Epithelial cell of esophagus (primary cell): Measurements from ENCODE around the gene GGA1.
A peak's percentile ranks its signal among the peaks of the same experiment; 100 is the strongest.
"Not testable (repeated sequence)": the region's sequence is repeated elsewhere in the genome, so short reads cannot be mapped to it uniquely, and the experiment has no call there.

Experiments
- DNase-seq: peaks from one replicate; pipeline ENCODE4 v3.0.0; 2010; ENCODE audit warnings: low read depth
- H3K4me3 ChIP-seq: 2 replicates; pipeline ENCODE4 v1.5.1; 2011; ENCODE audit warnings: mild to moderate bottlenecking, low read length, control low read depth
- TF ChIP-seq, protein P1 (sequence below): IDR thresholded peaks from 2 replicates; pipeline ENCODE4 v1.5.1; 2011; ENCODE audit warnings: low read depth, mild to moderate bottlenecking, low read length, control low read depth, inconsistent platforms; ENCODE audit not compliant: insufficient read depth; ENCODE audit errors: missing control alignments

Gene GGA1

DNA sequence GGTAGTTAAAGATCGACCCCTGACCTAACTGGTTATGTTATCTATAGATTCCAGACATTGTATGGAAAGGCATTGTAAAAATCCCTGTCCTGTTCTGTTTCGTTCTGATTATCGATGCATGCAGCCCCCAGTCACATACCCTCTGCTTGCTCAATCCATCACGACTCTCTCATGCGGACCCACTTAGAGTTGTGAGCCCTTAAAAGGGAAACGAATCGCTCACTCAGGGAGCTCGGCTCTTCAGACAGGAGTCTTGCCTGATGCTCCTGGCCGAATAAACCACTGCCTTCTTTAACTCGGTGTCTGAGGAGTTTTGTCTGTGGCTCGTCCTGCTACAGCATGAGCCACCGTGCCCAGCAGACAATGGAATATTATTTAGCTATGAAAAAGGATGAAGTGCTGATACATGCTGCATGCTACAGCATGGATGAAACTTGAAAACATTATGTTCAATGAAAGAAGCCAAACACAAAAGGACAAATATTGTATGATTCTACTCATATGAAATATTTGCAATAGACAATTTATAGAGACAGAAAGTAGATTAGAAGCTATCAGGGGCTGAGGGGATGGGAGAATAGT lies 16.7 kb upstream of the GGA1 start:
- TF ChIP-seq, protein P1, sequence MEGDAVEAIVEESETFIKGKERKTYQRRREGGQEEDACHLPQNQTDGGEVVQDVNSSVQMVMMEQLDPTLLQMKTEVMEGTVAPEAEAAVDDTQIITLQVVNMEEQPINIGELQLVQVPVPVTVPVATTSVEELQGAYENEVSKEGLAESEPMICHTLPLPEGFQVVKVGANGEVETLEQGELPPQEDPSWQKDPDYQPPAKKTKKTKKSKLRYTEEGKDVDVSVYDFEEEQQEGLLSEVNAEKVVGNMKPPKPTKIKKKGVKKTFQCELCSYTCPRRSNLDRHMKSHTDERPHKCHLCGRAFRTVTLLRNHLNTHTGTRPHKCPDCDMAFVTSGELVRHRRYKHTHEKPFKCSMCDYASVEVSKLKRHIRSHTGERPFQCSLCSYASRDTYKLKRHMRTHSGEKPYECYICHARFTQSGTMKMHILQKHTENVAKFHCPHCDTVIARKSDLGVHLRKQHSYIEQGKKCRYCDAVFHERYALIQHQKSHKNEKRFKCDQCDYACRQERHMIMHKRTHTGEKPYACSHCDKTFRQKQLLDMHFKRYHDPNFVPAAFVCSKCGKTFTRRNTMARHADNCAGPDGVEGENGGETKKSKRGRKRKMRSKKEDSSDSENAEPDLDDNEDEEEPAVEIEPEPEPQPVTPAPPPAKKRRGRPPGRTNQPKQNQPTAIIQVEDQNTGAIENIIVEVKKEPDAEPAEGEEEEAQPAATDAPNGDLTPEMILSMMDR = no peak
- H3K4me3 ChIP-seq = peak overlapping the region; percentile 35
- no peak for DNase-seq

DNA sequence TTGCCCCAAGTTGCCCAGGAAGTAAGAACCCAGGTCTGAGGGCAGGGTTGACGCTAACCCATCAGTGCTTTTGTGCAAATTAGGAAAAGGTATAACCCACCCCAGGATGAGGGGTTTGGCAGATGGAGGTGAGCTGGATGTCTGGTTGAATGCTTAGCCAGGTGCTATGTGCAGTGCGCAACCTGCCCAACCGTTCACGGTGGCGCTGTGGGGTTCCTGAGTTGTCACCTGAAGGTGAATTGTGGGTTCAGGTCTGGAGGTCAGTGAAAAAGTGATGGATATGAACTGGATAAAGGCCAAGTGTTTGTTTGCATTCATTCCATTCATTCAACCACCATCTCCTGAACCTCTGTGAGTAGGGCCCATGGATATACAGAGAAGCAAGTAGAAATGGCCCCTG lies 14.4 kb upstream of the GGA1 start:
- DNase-seq = no peak
- no peak overlapping the region for H3K4me3 ChIP-seq
- TF ChIP-seq, protein P1 = no peak

DNA sequence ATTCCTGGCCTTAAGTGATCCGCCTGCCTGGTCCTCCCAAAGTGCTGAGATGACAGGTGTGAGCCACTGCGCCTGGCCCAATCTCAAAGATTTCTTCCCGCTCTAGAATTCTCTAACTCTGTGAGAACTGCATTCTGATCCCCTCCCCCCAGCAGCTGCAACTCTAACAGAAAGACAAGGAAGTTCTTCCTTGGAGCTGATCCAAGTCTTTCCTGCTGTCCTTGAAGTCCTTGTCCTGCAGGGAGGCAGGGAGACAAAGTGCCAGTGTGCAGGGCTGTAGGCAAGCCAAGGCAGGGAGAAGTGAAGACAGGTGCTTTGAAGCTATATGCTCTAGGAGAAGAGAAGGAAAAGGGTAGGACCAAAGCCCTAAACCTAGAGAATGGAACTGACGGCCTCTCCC lies 9.5 kb upstream of the GGA1 start:
- TF ChIP-seq, protein P1 = no peak
- no peak overlapping the region for H3K4me3 ChIP-seq
- peak; percentile 29 for DNase-seq

DNA sequence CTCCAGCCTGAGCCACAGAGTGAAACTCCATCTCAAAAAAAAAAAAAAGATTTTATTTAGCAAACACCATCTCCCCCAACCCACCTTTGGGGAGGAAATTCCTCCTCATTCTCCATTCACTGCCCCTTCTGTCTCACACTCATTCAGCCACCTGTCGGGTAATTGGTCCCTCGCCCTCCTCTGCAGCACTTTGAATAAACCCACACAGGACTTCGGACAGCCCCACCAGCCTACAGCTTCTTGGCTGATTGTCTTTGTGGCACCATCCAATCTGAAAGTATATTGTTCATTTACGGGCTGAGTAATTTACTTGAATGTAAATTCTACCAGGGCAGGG lies 7.5 kb upstream of the GGA1 start:
- TF ChIP-seq, protein P1 = no peak
- DNase-seq = no peak
- H3K4me3 ChIP-seq = no peak overlapping the region

DNA sequence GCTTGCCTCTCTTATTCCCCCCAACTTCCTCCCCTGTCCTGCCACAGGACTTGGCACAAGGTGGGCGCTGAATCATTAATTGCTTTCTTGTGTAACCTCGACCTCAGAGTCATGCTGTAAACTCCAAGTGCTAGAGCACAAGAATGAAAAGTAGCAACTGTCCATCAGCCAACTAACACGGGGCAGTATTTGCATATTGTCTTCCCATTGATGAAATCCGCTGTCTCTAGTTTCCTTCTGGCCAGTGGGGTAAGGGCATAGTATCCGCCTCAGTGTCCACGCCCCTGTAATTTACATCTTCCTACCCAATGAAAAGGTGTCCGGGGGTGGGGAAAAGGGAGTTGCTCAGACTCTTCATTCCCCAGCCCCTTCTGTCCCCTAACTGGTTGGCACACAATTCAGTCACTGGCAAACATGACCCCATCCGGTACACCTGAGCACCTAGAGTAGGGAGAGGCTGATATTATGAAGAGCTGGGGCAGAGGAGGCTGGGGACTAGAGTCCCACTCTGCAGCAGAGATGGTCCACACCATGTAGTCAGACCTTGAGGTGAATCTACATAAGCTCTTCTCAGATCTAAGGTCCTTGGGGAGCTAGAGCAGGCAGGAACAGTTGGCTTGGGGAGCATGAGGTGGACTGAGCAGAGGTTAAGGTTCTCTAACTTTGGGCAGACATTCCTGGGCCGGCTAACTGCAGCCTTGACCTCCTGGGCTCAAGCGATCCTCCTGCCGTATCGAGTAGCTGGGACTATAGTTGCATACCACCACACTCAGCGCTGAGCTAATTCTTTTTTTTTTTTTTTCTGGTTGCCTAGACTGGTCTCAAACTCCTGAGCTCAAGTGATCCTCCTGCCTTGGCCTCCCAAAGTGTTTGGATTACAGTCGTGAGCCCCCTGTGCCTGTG lies 6.8 kb upstream of the GGA1 start:
- TF ChIP-seq, protein P1 = no peak
- peak; percentile 85 for DNase-seq
- H3K4me3 ChIP-seq = no peak overlapping the region

DNA sequence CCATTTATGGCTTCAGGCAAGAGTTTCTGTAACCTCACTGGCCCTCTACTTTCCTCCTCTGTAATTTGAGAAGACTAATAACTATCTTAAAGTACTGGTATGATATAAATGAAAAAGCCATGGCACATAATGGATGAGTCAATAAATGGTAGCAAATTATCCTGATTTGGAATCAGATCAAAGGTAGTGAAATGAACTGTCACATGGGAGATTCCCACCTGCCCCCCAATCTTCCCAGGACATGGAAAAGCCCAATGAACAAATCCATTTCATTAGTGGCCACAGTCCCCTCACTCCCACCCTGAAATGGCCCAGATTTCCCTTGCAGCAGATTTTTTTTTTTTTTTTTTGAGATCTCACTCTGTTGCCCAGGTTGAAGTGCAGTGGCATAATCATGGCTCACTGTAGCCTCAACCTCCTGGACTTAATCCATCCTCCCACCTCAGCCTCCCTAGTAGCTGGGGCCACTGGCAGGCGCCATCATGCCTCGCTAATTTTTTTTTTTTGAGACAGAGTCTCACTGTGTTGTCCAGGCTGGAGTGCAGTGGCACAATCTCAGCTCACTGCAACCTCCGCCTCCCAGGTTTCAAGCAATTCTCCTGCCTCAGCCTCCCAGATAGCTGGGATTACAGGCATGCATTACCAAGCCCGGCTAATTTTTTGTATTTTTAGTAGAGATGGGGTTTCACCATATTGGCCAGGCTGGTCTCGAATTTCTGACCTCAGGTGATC lies 5.9 kb upstream of the GGA1 start:
- H3K4me3 ChIP-seq, DNase-seq: not testable (repeated sequence)

DNA sequence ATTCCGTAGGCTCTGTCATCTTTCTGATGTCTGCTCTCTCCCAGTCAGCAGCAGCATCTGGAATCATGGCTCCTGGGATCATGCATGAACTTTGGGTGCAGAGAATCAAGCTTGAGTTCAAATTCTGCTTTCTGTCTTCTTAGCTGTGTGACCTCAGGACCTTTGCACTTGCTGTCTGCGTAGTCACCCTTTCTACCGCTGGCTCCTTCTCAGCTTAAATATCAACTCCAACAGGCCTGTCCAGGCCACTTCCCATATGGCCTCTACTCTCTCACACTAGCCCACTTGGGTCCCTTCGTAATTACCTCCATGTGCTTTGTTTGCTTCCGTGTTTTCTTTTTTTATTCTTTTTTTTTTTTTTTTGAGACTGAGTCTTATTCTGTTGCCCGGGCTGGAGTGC lies 4.6 kb upstream of the GGA1 start:
- no peak for DNase-seq
- no peak overlapping the region for H3K4me3 ChIP-seq
- TF ChIP-seq, protein P1 = no peak
